Frontal cortex (tissue), 4 donors: ENCODE data around the gene ABCD3. TPM values are rescaled to one million over a fixed set of nuclear protein-coding genes. Genes with fewer than 3 reads are reported as not detected.
"Not testable (repeated sequence)": the region's sequence is repeated elsewhere in the genome, so short reads cannot be mapped to it uniquely, and the experiment has no call there.

ENCODE experiments used
- DNase-seq, 2 donors: peaks; one replicate each; pipeline ENCODE4 v3.0.0; 2012; ENCODE audit warnings: low spot score in 2 of 2
- FAIRE-seq: peaks from 2 replicates; lab custom pipeline; 2012; peaks lifted over from hg19 to GRCh38; lab: Jason Lieb, UNC
- total RNA-seq: library from RNA; depleted of rRNA; stranded (reverse); fragments of >200 nt; gene quantifications from one replicate; pipeline ENCODE4 v1.2.3, GENCODE V29; 2014
- donor health status: control.
- donor health status: control.
- donor health status: control.

Gene ABCD3
- total RNA-seq = 94.2 TPM

DNA sequence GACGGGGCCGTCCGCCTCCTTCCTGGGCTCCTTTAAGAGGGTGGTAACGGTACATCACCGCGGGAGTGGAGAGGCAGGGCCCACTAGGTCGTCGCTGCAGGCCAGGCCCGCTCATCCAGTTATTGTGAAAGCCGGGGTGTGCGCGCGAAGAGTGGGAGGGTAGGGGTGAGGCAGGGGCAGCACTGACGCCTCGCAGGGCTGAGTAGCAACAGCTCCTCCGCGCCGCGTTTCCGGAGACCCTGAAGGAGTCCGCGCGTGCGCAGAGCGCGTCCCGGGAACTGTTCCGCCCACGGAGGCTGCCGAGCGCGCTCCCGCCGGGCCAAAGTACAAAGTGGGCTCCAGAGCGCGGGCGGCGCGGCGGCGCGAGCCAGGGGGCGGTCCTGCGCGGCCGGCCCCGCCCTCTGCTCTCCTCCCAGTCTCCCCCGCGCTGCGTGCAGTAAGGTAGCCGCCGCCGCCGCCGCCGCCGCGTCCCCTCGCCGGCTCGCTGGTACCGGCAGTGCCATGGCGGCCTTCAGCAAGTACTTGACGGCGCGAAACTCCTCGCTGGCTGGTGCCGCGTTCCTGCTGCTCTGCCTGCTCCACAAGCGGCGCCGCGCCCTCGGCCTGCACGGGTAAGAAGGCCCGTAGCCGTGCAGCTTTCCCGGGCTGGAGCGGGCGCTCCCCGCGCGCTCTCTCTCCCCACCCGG, at the start of gene ABCD3:
TSS of gene ABCD3 (plus strand) at position 412 of the 686 bp plus-strand sequence. CDS start at position 502, 90 bp downstream.
- FAIRE-seq (no peak), DNase-seq (peak; percentile 89 to 91)

DNA sequence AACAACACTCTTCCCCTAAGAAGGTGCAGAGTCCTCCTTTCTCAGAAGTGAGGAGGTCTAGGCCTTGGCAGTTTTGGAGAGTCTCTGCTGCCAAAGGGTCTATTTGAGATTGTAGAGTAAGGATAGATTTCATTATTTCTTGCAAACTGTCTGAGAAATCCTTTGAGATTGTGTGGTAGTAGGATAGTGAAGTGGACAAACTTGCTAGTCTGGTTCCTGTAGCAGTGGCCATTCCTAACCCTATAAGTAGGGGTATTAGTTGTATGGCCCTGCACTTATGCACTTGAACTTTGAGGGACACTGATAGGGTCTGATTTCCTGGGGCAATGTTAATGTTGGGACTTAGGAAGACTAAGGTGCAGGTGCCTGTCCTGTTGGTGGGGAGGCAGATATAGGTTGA, 45.4 kb upstream of the ABCD3 start:
- FAIRE-seq, DNase-seq: not testable (repeated sequence)

GRCh38 chr1:94373311-94373710, 44.9 kb upstream of the ABCD3 start:
- not testable (repeated sequence) for FAIRE-seq, DNase-seq

DNA sequence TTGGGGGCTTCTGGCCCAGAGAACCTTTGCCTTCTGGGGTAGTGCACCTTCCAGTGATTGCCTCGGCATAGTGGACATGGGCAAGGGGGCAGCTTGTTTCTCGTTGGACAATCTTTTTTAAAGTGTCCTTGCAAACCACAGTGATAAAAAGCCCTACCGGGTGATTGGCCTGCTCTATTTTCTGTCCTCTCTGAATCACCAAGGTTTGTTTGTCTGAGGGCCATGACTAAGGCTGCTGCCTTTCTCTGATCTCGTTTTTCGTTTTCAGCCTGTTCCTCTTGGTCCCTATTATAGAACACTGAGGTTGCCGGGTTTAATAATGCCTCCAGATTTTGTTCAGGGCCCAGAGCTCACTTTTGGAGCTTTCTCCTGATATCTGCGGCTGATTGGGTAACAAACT, 42.5 kb upstream of the ABCD3 start:
- DNase-seq, FAIRE-seq: not testable (repeated sequence)

GRCh38 chr1:94378493-94378892, 39.7 kb upstream of the ABCD3 start:
- DNase-seq, FAIRE-seq: not testable (repeated sequence)

- DNase-seq = no peak
- no peak for FAIRE-seq
Observed at GRCh38 chr1:94379615-94380014, 38.6 kb upstream of the ABCD3 start.

GRCh38 chr1:94382201-94382600, 36.0 kb upstream of the ABCD3 start:
- DNase-seq (no peak), FAIRE-seq (no peak)

DNA sequence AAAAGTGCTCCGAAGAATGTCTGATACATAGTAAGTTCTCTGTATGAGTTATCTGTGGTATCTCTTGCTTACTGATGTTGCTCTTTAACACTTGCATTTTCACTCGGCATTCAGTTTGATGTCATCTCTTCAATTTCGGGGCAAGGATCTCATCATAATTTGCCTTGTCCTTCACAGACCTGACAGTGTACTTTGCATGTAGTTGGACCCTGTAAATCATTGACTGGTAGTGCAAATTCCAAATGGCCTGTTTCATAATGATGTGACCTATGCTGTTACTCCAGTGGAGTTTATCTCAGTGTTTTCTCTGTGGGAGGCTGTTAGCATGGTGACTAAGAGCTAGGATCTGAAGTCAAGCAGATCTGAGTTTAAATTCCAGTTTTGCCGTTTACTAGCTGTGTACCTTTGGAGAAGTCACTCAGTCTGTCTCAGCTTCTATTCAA, 34.2 kb upstream of the ABCD3 start:
- DNase-seq (no peak), FAIRE-seq (no peak)

DNA sequence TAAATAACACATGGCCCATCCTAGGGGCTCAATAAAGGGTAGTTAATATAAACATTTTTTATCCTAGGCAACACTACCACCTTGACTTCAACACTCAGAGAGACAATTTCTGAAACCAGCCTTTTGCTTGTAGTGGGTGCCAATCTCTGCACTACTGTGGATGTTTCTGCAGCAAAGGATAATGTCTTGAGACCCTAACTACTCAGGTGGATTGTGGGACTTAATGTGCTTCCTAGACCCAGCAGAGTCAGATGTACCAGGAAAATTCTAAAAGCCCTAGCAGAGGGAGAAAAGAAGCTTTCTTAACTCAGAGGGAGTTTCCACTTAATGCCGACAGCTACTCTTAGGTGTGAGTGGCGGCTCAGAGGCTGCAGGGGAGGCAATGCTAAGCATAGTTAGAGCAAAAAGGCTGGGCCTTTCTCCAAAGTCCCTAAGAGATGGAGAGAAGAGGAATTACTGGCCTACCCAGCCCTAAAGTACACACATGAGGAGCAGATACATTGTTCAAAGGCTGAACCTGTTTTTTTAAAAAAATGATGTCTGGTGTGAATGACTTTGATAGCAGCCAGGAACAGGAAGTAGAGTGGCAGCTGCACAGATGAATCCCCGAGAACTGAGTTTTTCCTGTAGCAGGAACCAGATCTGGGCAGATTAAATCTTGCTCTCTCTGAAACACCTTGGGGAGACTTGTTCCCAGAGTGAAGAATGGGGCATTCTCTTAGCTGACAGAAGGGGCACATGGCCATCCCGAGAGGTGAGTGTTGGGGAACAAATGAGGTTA, 33.5 kb upstream of the ABCD3 start:
- FAIRE-seq (no peak), DNase-seq (no peak)

GRCh38 chr1:94385308-94385929, 32.8 kb upstream of the ABCD3 start:
- FAIRE-seq (no peak), DNase-seq (no peak)

DNA sequence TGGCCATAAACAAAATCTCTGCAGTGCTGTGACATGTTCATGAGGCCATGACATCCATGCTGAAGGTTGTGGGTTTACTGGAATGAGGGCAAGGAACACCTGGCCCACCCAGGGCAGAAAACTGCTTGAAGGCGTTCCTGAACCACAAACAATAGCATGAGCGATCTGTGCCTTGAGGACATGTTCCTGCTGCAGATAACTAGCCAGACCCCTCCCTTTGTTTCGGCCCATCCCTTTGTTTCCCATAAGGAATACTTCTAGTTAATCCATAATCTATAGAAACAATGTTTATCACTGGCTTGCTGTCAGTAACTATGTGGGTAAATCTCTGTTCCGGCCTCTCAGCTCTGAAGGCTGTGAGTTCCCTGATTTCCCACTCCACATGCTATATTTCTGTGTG, 28.9 kb upstream of the ABCD3 start:
- FAIRE-seq (no peak), DNase-seq (no peak)

GRCh38 chr1:94394247-94394646, 23.9 kb upstream of the ABCD3 start:
- DNase-seq (no peak), FAIRE-seq (no peak)

GRCh38 chr1:94395231-94395630, 23.0 kb upstream of the ABCD3 start:
- FAIRE-seq = no peak
- no peak for DNase-seq

DNA sequence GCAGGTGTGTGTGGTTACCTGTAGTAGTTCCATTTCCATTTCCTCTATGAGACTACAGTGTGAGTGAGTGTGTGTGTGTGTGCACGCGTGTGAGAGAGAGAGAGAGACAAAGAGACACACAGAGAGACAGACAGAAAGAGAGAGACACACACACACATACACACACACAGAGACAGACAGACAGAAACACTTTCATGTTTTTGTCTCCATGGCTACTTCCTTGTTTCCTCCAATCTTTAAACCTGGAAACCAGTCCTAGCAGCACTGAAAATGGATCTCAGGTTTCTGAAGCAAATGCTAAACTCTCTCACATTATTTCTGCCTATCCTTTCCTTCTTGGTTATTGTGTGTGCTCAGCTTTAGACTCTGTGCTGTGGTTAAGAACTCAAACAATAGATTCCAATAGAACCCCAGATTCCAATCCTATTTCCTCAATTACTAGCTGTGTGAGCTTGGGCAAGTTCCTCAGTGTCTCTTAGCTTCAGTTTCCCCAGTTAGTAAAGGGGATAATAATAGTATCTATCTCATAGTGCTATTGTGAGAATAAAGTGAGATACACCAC, 22.4 kb upstream of the ABCD3 start:
- no peak for FAIRE-seq

DNA sequence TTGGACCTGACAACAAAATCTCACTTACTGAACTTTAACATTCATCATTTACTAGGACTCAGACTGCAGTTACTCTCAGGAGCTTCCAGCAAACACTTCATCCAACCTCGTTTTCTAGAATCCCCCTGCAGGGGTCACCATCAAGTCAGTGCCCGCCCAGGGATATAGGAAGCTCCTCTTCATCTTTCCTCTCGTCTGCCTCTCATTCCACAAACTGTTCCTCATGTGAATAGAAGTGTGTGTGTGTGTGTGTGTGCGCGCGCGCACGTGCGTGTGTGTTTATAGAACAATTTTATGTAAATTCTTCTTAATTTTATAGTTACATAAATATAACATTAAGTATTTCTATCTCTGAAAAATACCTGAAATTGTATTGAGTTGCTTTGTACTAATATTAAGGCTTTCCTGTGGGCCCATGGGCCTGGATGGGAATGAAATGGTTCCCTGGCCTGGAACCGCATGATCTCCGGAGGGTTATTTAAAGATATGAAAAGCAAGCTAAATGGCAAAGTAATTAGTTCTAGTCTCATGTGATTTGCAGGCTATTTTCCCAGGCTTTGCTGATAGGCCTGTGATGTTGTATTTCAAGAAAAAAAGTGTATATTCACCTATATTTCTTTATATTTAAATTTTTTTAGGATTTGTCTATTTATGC, 21.7 kb upstream of the ABCD3 start:
- DNase-seq (no peak), FAIRE-seq (no peak)

More for the DNA sequence above, 22.4 kb upstream of the ABCD3 start:
- DNase-seq = no peak

DNA sequence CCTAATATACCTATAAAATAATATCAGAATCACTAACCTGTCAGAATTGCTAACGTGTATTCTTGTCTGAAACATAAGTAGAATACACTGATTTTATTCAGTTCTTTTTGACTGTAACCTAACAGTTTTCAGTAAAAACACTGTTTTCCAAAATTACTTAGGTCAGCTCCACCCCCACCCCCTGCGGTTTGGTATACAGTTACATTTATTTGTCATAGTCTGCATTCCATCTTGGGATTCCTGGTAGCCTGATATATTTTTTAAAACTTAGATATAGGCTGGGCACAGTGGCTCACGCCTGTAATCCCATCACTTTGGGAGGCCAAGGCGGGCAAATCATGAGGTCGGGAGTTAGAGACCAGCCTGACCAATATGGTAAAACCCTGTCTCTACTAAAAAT, 19.8 kb upstream of the ABCD3 start:
- FAIRE-seq (no peak), DNase-seq (no peak)

DNA sequence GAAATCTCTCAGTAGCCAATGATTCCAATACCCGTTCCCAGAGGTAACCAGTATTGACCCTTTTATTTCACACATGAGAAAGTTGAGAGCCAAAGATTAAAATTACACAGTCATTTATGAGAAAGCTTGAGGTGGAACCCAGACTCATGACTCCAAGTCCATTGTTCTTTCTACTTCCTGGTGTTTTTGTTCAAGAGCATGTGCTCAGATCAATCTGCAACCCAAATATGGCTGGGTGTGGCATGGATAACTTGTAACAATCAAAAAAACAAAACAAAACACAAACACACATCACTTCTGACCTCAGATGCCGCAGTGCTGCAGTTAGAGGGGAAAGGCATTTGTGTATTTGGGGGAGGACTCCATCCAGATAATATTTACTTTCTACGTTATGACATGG, 18.7 kb upstream of the ABCD3 start:
- FAIRE-seq (no peak), DNase-seq (no peak)

DNA sequence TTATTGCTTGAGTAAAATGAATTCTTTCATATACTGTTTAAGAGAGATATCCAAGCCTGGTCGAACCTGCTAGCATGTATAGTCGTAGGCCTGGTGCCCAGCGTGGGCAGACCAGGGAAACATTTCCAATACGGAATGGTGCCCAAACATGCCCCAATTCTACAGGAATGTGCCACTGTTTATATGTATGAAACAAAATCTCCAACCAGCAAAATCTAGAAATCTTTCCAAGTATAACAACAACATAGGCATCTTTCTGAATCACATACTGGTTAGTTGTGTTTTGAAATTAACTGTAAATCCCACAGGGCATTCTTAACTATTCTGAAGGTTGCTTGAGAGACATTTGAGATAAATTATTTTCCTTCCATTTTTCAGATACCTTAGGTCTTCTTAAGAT, 17.0 kb upstream of the ABCD3 start:
- no peak for FAIRE-seq
- no peak for DNase-seq

DNA sequence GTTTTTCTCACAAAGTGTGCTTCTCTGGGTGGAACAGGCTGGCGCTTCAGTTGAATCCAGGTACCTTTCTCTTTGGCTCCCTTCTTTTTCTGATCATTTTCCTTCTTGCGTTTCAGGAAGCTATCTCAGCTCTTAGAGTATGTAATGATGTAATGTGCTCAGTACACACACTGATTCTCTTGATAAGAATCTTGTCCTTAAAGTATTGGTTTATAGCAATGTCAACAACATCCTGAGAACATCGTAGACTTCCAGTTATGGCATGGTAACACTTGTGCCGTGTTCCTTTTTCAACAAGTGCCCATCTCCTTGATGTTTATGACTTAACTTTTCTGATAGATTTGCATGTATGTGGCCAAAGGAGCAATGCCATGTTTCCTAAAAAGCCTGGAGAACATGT, 11.7 kb upstream of the ABCD3 start:
- DNase-seq (no peak), FAIRE-seq (no peak)
